GM21825 (cell line): ENCODE data around the gene VPS50.

ENCODE experiments used
- ATAC-seq: cut with Tn5 transposase; IDR thresholded peaks from one replicate; pipeline ENCODE4 v1.9.1; 2021; ENCODE audit warnings: mild to moderate bottlenecking, moderate library complexity; ENCODE audit not compliant: unreplicated experiment

The VPS50 gene

GRCh38 chr7:93392984-93393383, 160.8 kb downstream of the VPS50 start:
- ATAC-seq: no peak

- no peak for ATAC-seq
Measured at GRCh38 chr7:93399642-93400041, 167.5 kb downstream of the VPS50 start.

GRCh38 chr7:93402944-93403343, 170.8 kb downstream of the VPS50 start:
- ATAC-seq: no peak

GRCh38 chr7:93407239-93407638, 175.1 kb downstream of the VPS50 start:
- ATAC-seq: no peak

GRCh38 chr7:93409324-93409723, 177.2 kb downstream of the VPS50 start:
- no peak for ATAC-seq
